Type B pancreatic cell (in vitro differentiated cells): ENCODE data around the gene CCDC90B. TPM values are rescaled to one million over a fixed set of nuclear protein-coding genes. Genes with fewer than 3 reads are reported as not detected.

Source experiments
- DNase-seq: peaks from one replicate; pipeline ENCODE4 v3.0.0; 2021; ENCODE audit warnings: mixed read lengths; ENCODE audit not compliant: unreplicated experiment; ENCODE audit errors: extremely low spot score
- H3K27ac Mint-ChIP-seq: 2 replicates; pipeline ENCODE4 v1.8.0; 2021; ENCODE audit warnings: mild to moderate bottlenecking, mixed read lengths
- H3K27me3 Mint-ChIP-seq: 2 replicates; pipeline ENCODE4 v1.8.0; 2021; ENCODE audit warnings: mixed read lengths
- H3K36me3 Mint-ChIP-seq: 2 replicates; pipeline ENCODE4 v1.8.0; 2021; ENCODE audit warnings: mixed read lengths
- H3K4me1 Mint-ChIP-seq: one replicate; pipeline ENCODE4 v1.8.0; 2021; ENCODE audit warnings: mixed read lengths; ENCODE audit not compliant: unreplicated experiment
- H3K4me3 Mint-ChIP-seq: 2 replicates; pipeline ENCODE4 v1.8.0; 2021; ENCODE audit warnings: mild to moderate bottlenecking, mixed read lengths
- H3K9me3 Mint-ChIP-seq: 2 replicates; pipeline ENCODE4 v1.8.0; 2021; ENCODE audit warnings: mixed read lengths
- long read RNA-seq: library from polyadenylated mRNA; unstranded; transcript quantifications from one replicate; pipeline ENCODE4 v2.0.0, GENCODE V29; 2020
- total RNA-seq: library from RNA; stranded (reverse); gene quantifications from 2 replicates; pipeline ENCODE4 v1.2.1, GENCODE V29; 2021; ENCODE audit warnings: low replicate concordance
- TF ChIP-seq, protein P1 (sequence below): fragments of 200-600 bp; sonication (generic); conservative IDR thresholded peaks from 2 replicates; pipeline ENCODE4 v1.5.0; 2021; ENCODE audit warnings: antibody characterized with exemption, mild to moderate bottlenecking

The CCDC90B gene, protein sequence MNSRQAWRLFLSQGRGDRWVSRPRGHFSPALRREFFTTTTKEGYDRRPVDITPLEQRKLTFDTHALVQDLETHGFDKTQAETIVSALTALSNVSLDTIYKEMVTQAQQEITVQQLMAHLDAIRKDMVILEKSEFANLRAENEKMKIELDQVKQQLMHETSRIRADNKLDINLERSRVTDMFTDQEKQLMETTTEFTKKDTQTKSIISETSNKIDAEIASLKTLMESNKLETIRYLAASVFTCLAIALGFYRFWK
- 33.5 and 38.0 TPM in 2 replicates for total RNA-seq
- long read RNA-seq, full-length matches to known transcripts: 133 of 170 reads
- long read RNA-seq, partial matches to known transcripts: 10 of 170 reads
- long read RNA-seq, other reads (novel, unspliced or antisense): 27 of 170 reads

DNA sequence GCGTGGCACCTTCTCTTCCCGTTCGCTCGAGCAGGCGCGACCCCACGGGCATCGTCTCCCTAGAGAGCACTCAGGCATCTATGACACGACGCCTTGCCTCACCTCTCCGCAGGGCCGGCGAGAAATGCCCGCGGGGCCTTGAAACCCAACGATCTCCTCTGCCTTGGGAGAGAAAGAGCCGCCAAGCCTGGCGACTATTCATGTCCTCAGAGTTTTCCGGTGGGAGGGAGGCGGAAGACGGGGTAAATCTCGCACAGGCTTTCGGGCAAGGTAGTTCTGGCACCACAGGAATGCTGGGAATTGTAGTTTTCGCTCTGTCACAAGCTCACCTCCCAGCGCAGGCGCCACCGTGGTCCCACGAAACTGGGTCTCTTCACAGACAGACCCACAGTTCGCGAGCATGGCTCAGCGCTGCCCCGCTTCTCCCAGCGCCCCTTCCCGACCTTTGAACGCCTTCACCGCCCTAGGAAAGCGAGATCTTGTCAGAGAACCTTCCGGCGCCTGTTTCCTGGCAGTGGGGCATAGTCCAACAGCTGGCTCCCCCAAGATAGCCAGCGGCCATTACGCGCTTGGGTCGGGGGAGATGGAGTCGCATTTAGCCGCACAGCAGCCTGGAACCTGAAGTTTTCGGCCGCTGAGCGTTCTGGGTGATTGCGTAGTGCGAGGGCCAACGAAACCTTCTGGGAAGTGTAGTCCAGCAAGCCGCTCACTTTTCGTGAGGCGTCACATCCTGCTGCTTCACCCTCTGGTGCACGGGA, at the start of gene CCDC90B:
TSS of gene CCDC90B (minus strand) at position 597 of the 758 bp plus-strand sequence. CDS start at position 202, 395 bp downstream.
- Mint-ChIP-seq H3K27me3 (no peaks in the 10 kb centered on the region), H3K27ac (peak within 1 kb of the TSS; percentile 99), H3K36me3 (no peaks in the 10 kb centered on the region), H3K4me1 (peaks cover 12% of the 10 kb centered on the region), H3K4me3 (peak within 1 kb of the TSS; percentile 93), H3K9me3 (no peaks in the 10 kb centered on the region)
- DNase-seq: peak; percentile 91
- TF ChIP-seq, protein P1, sequence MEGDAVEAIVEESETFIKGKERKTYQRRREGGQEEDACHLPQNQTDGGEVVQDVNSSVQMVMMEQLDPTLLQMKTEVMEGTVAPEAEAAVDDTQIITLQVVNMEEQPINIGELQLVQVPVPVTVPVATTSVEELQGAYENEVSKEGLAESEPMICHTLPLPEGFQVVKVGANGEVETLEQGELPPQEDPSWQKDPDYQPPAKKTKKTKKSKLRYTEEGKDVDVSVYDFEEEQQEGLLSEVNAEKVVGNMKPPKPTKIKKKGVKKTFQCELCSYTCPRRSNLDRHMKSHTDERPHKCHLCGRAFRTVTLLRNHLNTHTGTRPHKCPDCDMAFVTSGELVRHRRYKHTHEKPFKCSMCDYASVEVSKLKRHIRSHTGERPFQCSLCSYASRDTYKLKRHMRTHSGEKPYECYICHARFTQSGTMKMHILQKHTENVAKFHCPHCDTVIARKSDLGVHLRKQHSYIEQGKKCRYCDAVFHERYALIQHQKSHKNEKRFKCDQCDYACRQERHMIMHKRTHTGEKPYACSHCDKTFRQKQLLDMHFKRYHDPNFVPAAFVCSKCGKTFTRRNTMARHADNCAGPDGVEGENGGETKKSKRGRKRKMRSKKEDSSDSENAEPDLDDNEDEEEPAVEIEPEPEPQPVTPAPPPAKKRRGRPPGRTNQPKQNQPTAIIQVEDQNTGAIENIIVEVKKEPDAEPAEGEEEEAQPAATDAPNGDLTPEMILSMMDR: no peak

DNA sequence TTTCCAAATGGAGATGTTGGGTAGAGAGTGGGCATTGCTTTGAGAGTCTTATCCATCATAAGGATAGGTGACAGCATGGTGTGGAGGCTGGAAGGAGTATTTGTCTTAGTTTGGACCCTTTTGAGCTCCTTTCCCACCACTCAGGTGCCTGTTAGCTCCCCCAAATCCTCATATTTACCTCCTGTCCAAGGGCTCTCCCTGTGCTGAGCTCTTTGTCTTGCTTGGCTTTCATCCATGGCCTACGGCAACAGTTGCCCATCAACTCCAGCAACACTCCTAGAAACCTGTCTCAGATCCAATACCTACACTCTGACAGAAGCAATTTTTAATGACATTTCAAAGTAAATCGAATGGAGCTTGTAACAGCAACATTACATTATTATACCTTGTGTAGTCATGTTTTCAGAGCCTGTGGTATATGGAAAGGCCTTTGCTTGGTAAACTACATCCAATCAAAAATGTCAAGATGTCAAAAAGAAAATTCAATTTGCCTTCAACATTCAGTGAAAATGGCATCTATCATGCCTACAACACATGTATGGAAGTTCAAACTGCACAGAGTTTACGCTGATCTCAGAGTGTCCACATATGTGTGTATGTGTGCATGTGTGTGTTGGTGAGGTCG, 49.4 kb upstream of the CCDC90B start:
- DNase-seq: no peak
- no peaks in the 10 kb centered on the region for H3K36me3 Mint-ChIP-seq
- no peaks in the 10 kb centered on the region for H3K27me3 Mint-ChIP-seq
- H3K4me3 Mint-ChIP-seq: no peak overlapping the region
- no peak overlapping the region for H3K27ac Mint-ChIP-seq
- no peaks in the 10 kb centered on the region for H3K4me1 Mint-ChIP-seq
- H3K9me3 Mint-ChIP-seq: no peaks in the 10 kb centered on the region
- TF ChIP-seq, protein P1: no peak

DNA sequence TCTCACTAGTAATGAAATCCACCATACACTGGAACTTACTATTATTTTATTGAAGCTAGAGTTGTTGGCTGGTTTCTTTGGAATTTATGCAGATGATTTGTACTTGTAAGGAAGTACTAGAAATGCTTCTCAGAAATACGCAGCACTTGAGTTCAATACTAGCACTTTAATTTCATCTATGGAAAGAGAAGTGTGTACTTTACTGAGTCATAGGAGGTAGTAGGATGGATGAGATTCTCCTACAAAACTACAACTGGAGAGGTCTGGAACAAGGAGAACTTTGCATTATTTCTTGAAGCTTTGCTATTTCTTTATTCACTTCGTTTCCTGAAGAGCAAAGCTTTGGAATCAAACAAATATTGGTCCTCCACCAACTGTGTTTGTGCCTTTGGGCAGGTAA, 44.1 kb upstream of the CCDC90B start:
- H3K27ac Mint-ChIP-seq: no peak overlapping the region
- TF ChIP-seq, protein P1: no peak
- no peaks in the 10 kb centered on the region for H3K9me3 Mint-ChIP-seq
- no peaks in the 10 kb centered on the region for H3K36me3 Mint-ChIP-seq
- no peak for DNase-seq
- H3K4me1 Mint-ChIP-seq: no peaks in the 10 kb centered on the region
- no peaks in the 10 kb centered on the region for H3K27me3 Mint-ChIP-seq
- no peak overlapping the region for H3K4me3 Mint-ChIP-seq

DNA sequence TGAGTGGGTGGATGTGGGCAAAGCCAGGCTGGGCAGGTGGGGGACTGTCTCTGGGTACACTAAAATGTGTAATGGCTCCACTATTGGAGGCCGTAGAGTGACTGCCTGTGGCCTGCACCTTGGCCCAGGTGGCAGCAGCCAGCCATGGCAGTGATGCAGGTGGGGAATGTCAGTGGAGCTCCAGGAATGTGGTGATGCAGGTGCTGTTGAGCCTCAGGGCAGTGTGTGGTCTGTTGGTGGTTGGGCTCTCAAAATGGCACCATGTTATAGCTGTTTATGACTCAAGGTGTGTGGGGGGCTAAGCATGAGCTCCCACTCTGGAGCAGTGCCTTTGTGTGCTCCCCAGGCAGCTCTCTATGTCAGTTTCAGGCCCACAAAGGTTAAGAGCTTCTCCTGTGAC, 40.2 kb upstream of the CCDC90B start:
- H3K4me1 Mint-ChIP-seq: no peaks in the 10 kb centered on the region
- no peak overlapping the region for H3K4me3 Mint-ChIP-seq
- H3K36me3 Mint-ChIP-seq: no peaks in the 10 kb centered on the region
- no peaks in the 10 kb centered on the region for H3K9me3 Mint-ChIP-seq
- TF ChIP-seq, protein P1: no peak
- no peak overlapping the region for H3K27ac Mint-ChIP-seq
- no peak for DNase-seq
- H3K27me3 Mint-ChIP-seq: peaks cover 14% of the 10 kb centered on the region

DNA sequence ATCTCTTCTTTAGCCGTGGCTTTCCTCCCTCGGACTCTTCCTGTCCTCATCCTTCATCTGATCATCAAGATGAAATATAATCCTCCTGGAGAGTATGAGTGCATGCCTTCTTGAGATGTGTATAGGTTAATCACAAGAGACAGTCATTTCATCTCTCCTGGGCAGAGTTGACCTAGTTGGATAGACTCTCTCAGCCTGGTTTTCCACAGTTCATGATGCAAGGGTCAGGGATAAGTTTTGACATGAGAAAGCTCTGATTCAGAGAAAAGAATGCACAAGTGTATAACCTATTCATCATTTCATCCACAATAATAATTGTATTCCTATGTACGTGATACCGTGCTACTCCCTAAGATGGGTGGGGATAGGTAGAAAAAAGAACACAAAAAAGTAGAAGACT, 33.2 kb upstream of the CCDC90B start:
- Mint-ChIP-seq H3K27me3 (peaks cover 14% of the 10 kb centered on the region), H3K9me3 (no peaks in the 10 kb centered on the region), H3K36me3 (no peaks in the 10 kb centered on the region), H3K4me3 (no peak overlapping the region), H3K27ac (no peak overlapping the region), H3K4me1 (no peaks in the 10 kb centered on the region)
- DNase-seq: no peak
- TF ChIP-seq, protein P1: no peak
